T follicular helper cell (primary cell): ENCODE data around the gene GOLGA6L24.
"Not testable (repeated sequence)": the region's sequence is repeated elsewhere in the genome, so short reads cannot be mapped to it uniquely, and the experiment has no call there.

Experiments
- DNase-seq: peaks from one replicate; pipeline ENCODE4 v3.0.0-alpha.2; 2020; ENCODE audit warnings: low read depth
- total RNA-seq, 2 experiments: gene quantifications; one replicate each; lab custom pipeline; 2026; lab: John Stamatoyannopoulos, UW

Gene GOLGA6L24
- 0 reads per million in 2 experiments for total RNA-seq

DNA sequence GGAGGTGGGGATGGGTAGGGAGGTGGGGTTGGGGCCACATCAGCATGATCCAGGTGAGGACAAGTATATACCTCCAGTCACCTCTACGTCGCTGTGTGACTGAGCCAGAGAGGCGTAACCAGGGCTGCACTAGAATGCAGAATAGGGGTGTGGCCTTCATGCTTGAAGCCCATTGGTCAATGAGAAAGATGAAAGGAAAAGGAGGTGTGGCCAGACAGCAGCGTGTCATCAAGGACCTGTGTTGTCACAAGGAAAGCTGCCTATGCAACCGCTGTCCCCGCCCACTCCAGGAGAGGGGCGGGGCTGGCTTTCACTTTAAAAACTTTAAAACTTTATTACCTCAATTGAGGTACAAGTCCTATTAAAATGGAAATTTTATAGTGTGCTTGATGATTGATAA is at the start of gene GOLGA6L24:
GOLGA6L24 (minus strand) TSS at position 101 of the 400 bp plus-strand sequence; CDS start at position 40, 61 bp downstream.
- not testable (repeated sequence) for DNase-seq

- DNase-seq = not testable (repeated sequence)
Observed at GRCh38 chr15:28402774-28403435, 45.0 kb upstream of the GOLGA6L24 start.

DNA sequence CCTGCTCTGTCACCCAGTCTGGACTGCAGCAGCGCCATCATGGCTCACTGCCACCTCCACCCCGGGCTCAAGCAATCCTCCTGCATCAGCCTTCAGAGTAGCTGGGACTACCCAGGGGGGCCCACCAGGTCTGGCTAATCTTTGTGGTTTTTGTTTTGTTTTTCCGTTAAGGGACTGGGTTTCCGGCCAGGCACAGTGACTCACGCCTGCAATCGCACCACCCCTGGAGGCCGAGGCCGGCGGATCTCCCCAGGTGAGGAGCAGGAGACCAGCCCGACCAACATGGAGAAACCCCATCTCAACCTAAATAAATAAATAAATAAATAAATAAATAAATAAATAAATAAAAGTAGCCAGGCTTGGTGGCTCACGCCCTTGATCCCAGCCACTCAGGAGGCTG is 38.1 kb upstream of the GOLGA6L24 start:
- not testable (repeated sequence) for DNase-seq

DNA sequence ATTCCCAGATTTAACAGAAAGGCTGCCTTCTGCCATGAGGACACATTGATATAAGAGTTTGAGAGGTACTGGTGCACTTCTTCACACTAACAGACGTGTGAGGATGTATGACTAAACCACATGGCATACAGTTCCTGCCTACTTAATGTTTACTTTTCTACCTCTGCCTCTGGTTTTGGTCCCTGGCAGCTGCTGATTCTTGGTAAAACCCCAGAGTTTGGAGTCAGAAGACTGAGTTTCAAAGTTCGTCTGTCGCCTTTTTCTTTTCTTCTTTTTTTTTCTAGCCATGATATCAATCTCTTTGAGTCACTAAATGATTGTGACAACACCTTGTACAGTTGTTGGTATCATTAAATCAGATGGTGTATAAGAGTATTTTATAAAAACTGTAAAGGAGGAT is 22.2 kb upstream of the GOLGA6L24 start:
- not testable (repeated sequence) for DNase-seq

GRCh38 chr15:28378364-28378763 is 20.5 kb upstream of the GOLGA6L24 start, which contains the start of gene GOLGA8F:
Gene GOLGA8F, plus strand, starts transcription at chr15:28378664. Its CDS starts 98 bp downstream, at chr15:28378762.
- DNase-seq = not testable (repeated sequence)

GRCh38 chr15:28365502-28365901 is 7.6 kb upstream of the GOLGA6L24 start:
- not testable (repeated sequence) for DNase-seq

- DNase-seq = not testable (repeated sequence)
Observed at GRCh38 chr15:28322129-28322588, 35.7 kb downstream of the GOLGA6L24 start, which contains the start of gene HERC2. Gene HERC2, minus strand, starts transcription at chr15:28322179. Its CDS starts 746 bp downstream, at chr15:28321433.

- DNase-seq = peak; percentile 0
Observed at GRCh38 chr15:28321358-28322078, 36.4 kb downstream of the GOLGA6L24 start.

- not testable (repeated sequence) for DNase-seq
Observed at GRCh38 chr15:28319725-28320124, 38.2 kb downstream of the GOLGA6L24 start.

- DNase-seq = not testable (repeated sequence)
Observed at GRCh38 chr15:28318828-28319227, 39.1 kb downstream of the GOLGA6L24 start.

- DNase-seq = not testable (repeated sequence)
Observed at GRCh38 chr15:28318122-28318521, 39.8 kb downstream of the GOLGA6L24 start.

GRCh38 chr15:28316958-28317357 is 40.9 kb downstream of the GOLGA6L24 start:
- DNase-seq = not testable (repeated sequence)

- not testable (repeated sequence) for DNase-seq
Observed at GRCh38 chr15:28310454-28310853, 47.4 kb downstream of the GOLGA6L24 start.

DNA sequence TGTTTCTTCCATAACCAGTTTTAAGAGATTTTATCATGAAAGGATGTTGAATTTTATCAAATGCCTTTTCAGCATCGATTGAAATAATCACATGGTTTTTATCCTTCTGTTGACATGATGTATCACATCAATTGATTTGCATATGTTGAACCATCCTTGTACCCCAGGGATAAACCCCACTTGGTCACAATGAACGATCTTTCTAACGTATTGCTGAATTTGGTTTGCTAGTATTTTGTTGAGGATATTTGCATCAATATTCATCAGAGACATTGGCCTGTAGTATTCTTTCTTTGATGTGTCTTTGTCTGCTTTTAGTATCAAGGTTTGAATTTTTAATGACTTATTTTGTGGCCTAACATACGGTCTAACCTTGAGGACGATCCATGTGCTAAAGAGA is 49.2 kb downstream of the GOLGA6L24 start:
- not testable (repeated sequence) for DNase-seq
